K562 (cell line): ENCODE measurements around the gene GCC1. TPM values are rescaled to one million over a fixed set of nuclear protein-coding genes. Genes with fewer than 3 reads are reported as not detected.
A peak's percentile ranks its signal among the peaks of the same experiment; 100 is the strongest.

ENCODE experiments used
- CBFB ChIP-seq: sonication (generic); formaldehyde crosslinking; IDR thresholded peaks from 2 replicates; pipeline ENCODE4 v1.4.0; 2020; ENCODE audit warnings: mild to moderate bottlenecking, missing genetic modification reagents
- FIP1L1 ChIP-seq: fragments of 200-400 bp; formaldehyde crosslinking; IDR thresholded peaks from 2 replicates; pipeline ENCODE4 v1.6.1; 2018; ENCODE audit warnings: mild to moderate bottlenecking, low read depth, low read length; ENCODE audit not compliant: poor library complexity, severe bottlenecking
- FOXJ3 ChIP-seq: sonication (generic); formaldehyde crosslinking; IDR thresholded peaks from 2 replicates; pipeline ENCODE4 v1.4.0; 2020; ENCODE audit warnings: mild to moderate bottlenecking, missing genetic modification reagents
- GATA2 ChIP-seq: sonication (generic); formaldehyde crosslinking; IDR thresholded peaks from 2 replicates; pipeline ENCODE4 v1.4.0; 2020; ENCODE audit warnings: mild to moderate bottlenecking, missing genetic modification reagents
- HBP1 ChIP-seq: fragments of 450-650 bp; formaldehyde crosslinking; IDR thresholded peaks from 2 replicates; pipeline ENCODE4 v1.4.0; 2022; ENCODE audit warnings: missing genetic modification characterization
- HDAC2 ChIP-seq: fragments of 450-650 bp; IDR thresholded peaks from 2 replicates; pipeline ENCODE4 v1.6.1; 2016; ENCODE audit warnings: mild to moderate bottlenecking
- HMBOX1 ChIP-seq: sonication (generic); IDR thresholded peaks from 2 replicates; pipeline ENCODE4 v1.6.1; 2016
- HOXB6 ChIP-seq: fragments of 250-450 bp; sonication (Bioruptor Pico); IDR thresholded peaks from 2 replicates; pipeline ENCODE4 v1.5.1; 2022; ENCODE audit warnings: mild to moderate bottlenecking, borderline replicate concordance
- KHSRP ChIP-seq: fragments of 450-650 bp; IDR thresholded peaks from 2 replicates; pipeline ENCODE4 v1.6.1; 2017
- MYBL2 ChIP-seq, 2 experiments: fragments of 450-650 bp in 1 of 2; sonication (generic) in 1 of 2; formaldehyde crosslinking in 1 of 2; IDR thresholded peaks; 2 replicates each; pipeline versions ENCODE4 v1.6.1 to v1.8.1; 2017 to 2022; ENCODE audit warnings: borderline replicate concordance in 1 of 2, inconsistent platforms in 1 of 2, low read depth in 1 of 2, mild to moderate bottlenecking in 1 of 2, missing genetic modification reagents in 1 of 2, moderate library complexity in 1 of 2
- MYNN ChIP-seq, 2 experiments: sonication (generic); formaldehyde crosslinking in 1 of 2; IDR thresholded peaks; 2 replicates each; pipeline versions ENCODE4 v1.5.0 to v1.6.1; 2016 to 2020; ENCODE audit warnings: antibody characterized with exemption in 1 of 2, missing genetic modification reagents in 1 of 2
- NCOA4 ChIP-seq: fragments of 450-650 bp; IDR thresholded peaks from 2 replicates; pipeline ENCODE4 v1.6.1; 2018; ENCODE audit warnings: mild to moderate bottlenecking; ENCODE audit not compliant: partially characterized antibody
- PHB ChIP-seq: fragments of 250-450 bp; sonication (Bioruptor Pico); IDR thresholded peaks from 2 replicates; pipeline ENCODE4 v1.5.0; 2021
- SMAD4 ChIP-seq: fragments of 250-450 bp; sonication (Bioruptor Pico); conservative IDR thresholded peaks from 2 replicates; pipeline ENCODE4 v1.8.0; 2021; ENCODE audit warnings: inconsistent platforms, mild to moderate bottlenecking, moderate library complexity
- SRSF1 ChIP-seq: fragments of 200-400 bp; formaldehyde crosslinking; IDR thresholded peaks from 2 replicates; pipeline ENCODE4 v1.6.1; 2017; ENCODE audit warnings: mild to moderate bottlenecking, low read depth, low read length, moderate library complexity
- STAT5B ChIP-seq: fragments of 250-450 bp; sonication (Bioruptor Pico); IDR thresholded peaks from 2 replicates; pipeline ENCODE4 v1.8.0; 2021; ENCODE audit warnings: mild to moderate bottlenecking, inconsistent platforms
- ZBTB12 ChIP-seq: fragments of 250-450 bp; sonication (Bioruptor Pico); IDR thresholded peaks from 2 replicates; pipeline ENCODE4 v1.4.0; 2020
- ZNF41 ChIP-seq: fragments of 250-450 bp; sonication (Bioruptor Pico); conservative IDR thresholded peaks from 2 replicates; pipeline ENCODE4 v1.4.0; 2020; ENCODE audit warnings: mild to moderate bottlenecking
- ZNF644 ChIP-seq: fragments of 200-800 bp; sonication (Bioruptor generic); IDR thresholded peaks from 2 replicates; pipeline ENCODE4 v1.6.1; 2016; ENCODE audit warnings: low read depth, missing genetic modification characterization, missing compliant biosample characterization
- polyA plus RNA-seq, 8 experiments: library from polyadenylated mRNA; depleted of rRNA in 4 of 8; stranded (reverse) in 5 of 8; unstranded in 3 of 8; fragments of >200 nt; fragmentation: Nextera tagmentation in 2 of 8; fragmentation: Illumina TruSeq in 1 of 8; extraction: Ambion mirVana in 2 of 8; extraction: Trizol in 1 of 8; gene quantifications; 2 replicates each; pipeline versions ENCODE4 v1.2.1 to v1.2.3, GENCODE V29; 2011 to 2014; ENCODE audit warnings: inconsistent platforms in 1 of 8, missing spikeins in 1 of 8
- total RNA-seq, 7 experiments: library from RNA; depleted of rRNA in 6 of 7; stranded (reverse); fragments of >200 nt in 6 of 7; fragmentation: Illumina TruSeq in 2 of 7; extraction: Trizol in 2 of 7; gene quantifications; 2 replicates each; pipeline versions ENCODE4 v1.2.1 to v1.2.3, GENCODE V29; 2011 to 2021; ENCODE audit warnings: low replicate concordance in 1 of 7
- TF ChIP-seq, protein P1 (sequence below): fragments of 250-450 bp; sonication (Bioruptor Pico); IDR thresholded peaks from 2 replicates; pipeline ENCODE4 v1.5.0; 2020; ENCODE audit warnings: mild to moderate bottlenecking, borderline replicate concordance
- TF ChIP-seq, protein P2 (sequence below): fragments of 250-450 bp; sonication (Bioruptor Pico); IDR thresholded peaks from 2 replicates; pipeline ENCODE4 v1.5.0; 2020; ENCODE audit warnings: mild to moderate bottlenecking

Gene GCC1
- total and polyA plus RNA-seq, 9 of the 15 experiments (the other 6 are each of a cell fraction or from before 2014, with no cell fraction given): 1.9 to 19.8 (median 10.9) TPM

DNA sequence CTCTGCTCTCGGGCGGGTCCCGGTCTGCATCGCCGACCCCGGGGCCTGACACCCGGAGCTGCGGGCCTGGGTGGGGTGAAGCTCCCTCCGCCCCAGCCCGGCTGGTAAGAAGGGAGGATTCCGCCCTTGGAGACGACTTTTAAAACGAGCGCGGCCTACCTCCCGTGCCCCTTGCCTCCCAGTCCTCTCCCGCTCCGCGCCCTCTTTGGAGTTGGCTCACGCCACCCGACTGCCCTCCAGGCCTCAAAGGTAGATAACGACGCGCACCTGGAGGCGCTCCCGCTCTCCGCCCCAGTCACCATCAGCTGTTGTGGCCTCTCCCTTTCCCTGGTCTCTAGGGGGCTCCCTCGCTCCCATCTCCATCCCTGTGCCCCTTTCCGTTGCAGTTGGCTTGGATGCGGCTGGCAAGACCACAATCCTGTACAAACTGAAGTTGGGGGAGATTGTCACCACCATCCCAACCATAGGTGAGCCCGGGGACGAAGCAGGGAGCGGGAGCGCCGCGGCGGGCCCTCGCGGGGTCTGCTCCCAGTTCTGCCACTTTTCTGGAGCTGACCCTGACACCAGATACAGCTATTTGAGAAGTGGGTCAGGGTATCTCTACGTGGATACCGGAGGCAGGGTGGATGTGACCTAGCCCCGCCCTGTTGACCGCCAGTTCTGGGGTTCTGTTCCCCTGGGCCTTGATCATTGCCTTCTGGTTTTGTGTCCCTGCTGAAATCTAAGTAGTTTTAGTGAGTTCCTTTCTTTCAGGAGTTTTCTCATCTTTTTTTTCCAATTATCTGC is 3.5 kb upstream of the GCC1 start (continued):
- TF ChIP-seq HBP1 (CRISPR knock-in tag) (no peak), FOXJ3 (CRISPR knock-in tag) (no peak), HDAC2 (peak; percentile 81), MYNN (IDR thresholded peaks at IDR 0.05) (0 out of 2 replicates have a peak, but pooled peaks have one; percentile 46), MYNN (CRISPR knock-in tag; IDR thresholded peaks at IDR 0.05) (no peak), FIP1L1 (no peak), ZBTB12 (no peak), KHSRP (no peak), HOXB6 (CRISPR knock-in tag) (no peak), PHB (CRISPR knock-in tag) (no peak), NCOA4 (no peak), SRSF1 (no peak), GATA2 (CRISPR knock-in tag) (no peak), CBFB (0 out of 2 replicates have a peak, but pooled peaks have one; percentile 42), STAT5B (CRISPR knock-in tag) (no peak), MYBL2 (IDR thresholded peaks at IDR 0.05; ENCODE audit: low read depth) (no peak), MYBL2 (CRISPR knock-in tag; IDR thresholded peaks at IDR 0.05; ENCODE audit: borderline replicate concordance) (no peak), HMBOX1 (no peak), ZNF644 (no peak), SMAD4 (CRISPR knock-in tag) (no peak; the same call in none of the 2 replicates), ZNF41 (CRISPR knock-in tag) (no peak)
- TF ChIP-seq, protein P1, sequence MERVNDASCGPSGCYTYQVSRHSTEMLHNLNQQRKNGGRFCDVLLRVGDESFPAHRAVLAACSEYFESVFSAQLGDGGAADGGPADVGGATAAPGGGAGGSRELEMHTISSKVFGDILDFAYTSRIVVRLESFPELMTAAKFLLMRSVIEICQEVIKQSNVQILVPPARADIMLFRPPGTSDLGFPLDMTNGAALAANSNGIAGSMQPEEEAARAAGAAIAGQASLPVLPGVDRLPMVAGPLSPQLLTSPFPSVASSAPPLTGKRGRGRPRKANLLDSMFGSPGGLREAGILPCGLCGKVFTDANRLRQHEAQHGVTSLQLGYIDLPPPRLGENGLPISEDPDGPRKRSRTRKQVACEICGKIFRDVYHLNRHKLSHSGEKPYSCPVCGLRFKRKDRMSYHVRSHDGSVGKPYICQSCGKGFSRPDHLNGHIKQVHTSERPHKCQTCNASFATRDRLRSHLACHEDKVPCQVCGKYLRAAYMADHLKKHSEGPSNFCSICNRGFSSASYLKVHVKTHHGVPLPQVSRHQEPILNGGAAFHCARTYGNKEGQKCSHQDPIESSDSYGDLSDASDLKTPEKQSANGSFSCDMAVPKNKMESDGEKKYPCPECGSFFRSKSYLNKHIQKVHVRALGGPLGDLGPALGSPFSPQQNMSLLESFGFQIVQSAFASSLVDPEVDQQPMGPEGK (CRISPR knock-in tag): no peak
- TF ChIP-seq, protein P2, sequence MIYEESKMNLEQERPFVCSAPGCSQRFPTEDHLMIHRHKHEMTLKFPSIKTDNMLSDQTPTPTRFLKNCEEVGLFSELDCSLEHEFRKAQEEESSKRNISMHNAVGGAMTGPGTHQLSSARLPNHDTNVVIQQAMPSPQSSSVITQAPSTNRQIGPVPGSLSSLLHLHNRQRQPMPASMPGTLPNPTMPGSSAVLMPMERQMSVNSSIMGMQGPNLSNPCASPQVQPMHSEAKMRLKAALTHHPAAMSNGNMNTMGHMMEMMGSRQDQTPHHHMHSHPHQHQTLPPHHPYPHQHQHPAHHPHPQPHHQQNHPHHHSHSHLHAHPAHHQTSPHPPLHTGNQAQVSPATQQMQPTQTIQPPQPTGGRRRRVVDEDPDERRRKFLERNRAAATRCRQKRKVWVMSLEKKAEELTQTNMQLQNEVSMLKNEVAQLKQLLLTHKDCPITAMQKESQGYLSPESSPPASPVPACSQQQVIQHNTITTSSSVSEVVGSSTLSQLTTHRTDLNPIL (CRISPR knock-in tag): no peak
